ENCODE data around the gene USP49. TPM values are rescaled to one million over a fixed set of nuclear protein-coding genes. Genes with fewer than 3 reads are reported as not detected.

Gene USP49
- total RNA-seq, 6 experiments from 2014 or later, result 0.87 to 2.0 (median 1.3) TPM

GRCh38 chr6:41805830-41806774, 89.1 kb downstream of the USP49 start:
- Histone ChIP-seq H3K36me3 (no peaks in the 10 kb centered on the region), H3K9me3 (no peaks in the 10 kb centered on the region), H3K4me1 (no peaks in the 10 kb centered on the region), H3K27ac (no peak overlapping the region), H3K27me3 (no peaks in the 10 kb centered on the region), H3K4me3 (no peak overlapping the region)
- no peak for TF ChIP-seq CTCF (IDR thresholded peaks at IDR 0.05)
- TF ChIP-seq POLR2A (IDR thresholded peaks at IDR 0.05), result no peak
- intact Hi-C loops (cut with DNase I), result no loop called here
- DNase-seq, result no peak
- WGBS (ENCODE audit: insufficient coverage, low coverage, low lambda C conversion rate, missing lambda C conversion rate), result 90% methylated on average over 14 of the region's 74 CpGs
- ATAC-seq, result no peak

GRCh38 chr6:41801380-41801779, 93.8 kb downstream of the USP49 start:
- intact Hi-C loops (cut with DNase I), result no loop called here
- no peak for DNase-seq
- no peaks in the 10 kb centered on the region for H3K36me3 ChIP-seq
- no peak overlapping the region for H3K4me3 ChIP-seq
- TF ChIP-seq CTCF (IDR thresholded peaks at IDR 0.05), result peak in 2 of 4 donors; percentile 13 to 31
- TF ChIP-seq POLR2A (IDR thresholded peaks at IDR 0.05), result no peak
- ATAC-seq, result no peak
- WGBS (ENCODE audit: insufficient coverage, low coverage, low lambda C conversion rate, missing lambda C conversion rate), result 79% methylated on average over 2 of the region's 2 CpGs
- no peaks in the 10 kb centered on the region for H3K9me3 ChIP-seq
- H3K4me1 ChIP-seq, result no peaks in the 10 kb centered on the region
- no peak overlapping the region for H3K27ac ChIP-seq
- no peaks in the 10 kb centered on the region for H3K27me3 ChIP-seq

- Histone ChIP-seq H3K27ac (no peak overlapping the region), H3K4me3 (no peak overlapping the region), H3K4me1 (no peaks in the 10 kb centered on the region), H3K36me3 (peaks cover 0 to 6% (median 0%) of the 10 kb centered on the region in 4 donors), H3K27me3 (no peaks in the 10 kb centered on the region), H3K9me3 (no peaks in the 10 kb centered on the region)
- DNase-seq (no peak), ATAC-seq (no peak)
- intact Hi-C loops (cut with DNase I), result loop anchor here in 1 of 2 donors (10.0 kb wide), 1 partner anchor 125 kb away; the partner anchor contains the start of genes BYSL and MED20
- WGBS (ENCODE audit: insufficient coverage, low coverage, low lambda C conversion rate, missing lambda C conversion rate), result 78% methylated on average over 2 of the region's 2 CpGs
- no peak for TF ChIP-seq POLR2A (IDR thresholded peaks at IDR 0.05)
Observed at GRCh38 chr6:41799559-41799911, 95.6 kb downstream of the USP49 start.

- no peak for ATAC-seq
- Histone ChIP-seq H3K27me3 (no peaks in the 10 kb centered on the region), H3K27ac (no peak overlapping the region), H3K4me1 (no peaks in the 10 kb centered on the region), H3K36me3 (peaks cover 0 to 8% (median 0%) of the 10 kb centered on the region in 4 donors), H3K4me3 (no peak overlapping the region), H3K9me3 (no peaks in the 10 kb centered on the region)
- TF ChIP-seq CTCF (IDR thresholded peaks at IDR 0.05), result no peak
- no peak for DNase-seq
- WGBS (ENCODE audit: insufficient coverage, low coverage, low lambda C conversion rate, missing lambda C conversion rate), result 98% methylated on average over 5 of the region's 7 CpGs
- intact Hi-C loops (cut with DNase I), result loop anchor here in 1 of 2 donors (10.0 kb wide), 1 partner anchor 126 kb away; the partner anchor contains the start of genes BYSL and MED20
Observed at GRCh38 chr6:41798901-41799558, 96.1 kb downstream of the USP49 start.

- intact Hi-C loops (cut with DNase I), result loop anchor here in 1 of 2 donors (10.0 kb wide), 1 partner anchor 128 kb away; the partner anchor contains the start of genes BYSL and MED20
Observed at GRCh38 chr6:41796474-41796873, 98.7 kb downstream of the USP49 start.

More at GRCh38 chr6:41796474-41796873, 98.7 kb downstream of the USP49 start:
- Histone ChIP-seq H3K27me3 (no peaks in the 10 kb centered on the region), H3K4me1 (no peaks in the 10 kb centered on the region), H3K36me3 (peaks cover 0 to 19% (median under 1%) of the 10 kb centered on the region in 4 donors), H3K9me3 (no peaks in the 10 kb centered on the region), H3K4me3 (no peak overlapping the region), H3K27ac (no peak overlapping the region)
- no peak for ATAC-seq
- no peak for TF ChIP-seq POLR2A (IDR thresholded peaks at IDR 0.05)
- no peak for TF ChIP-seq CTCF (IDR thresholded peaks at IDR 0.05)
- WGBS (ENCODE audit: insufficient coverage, low coverage, low lambda C conversion rate, missing lambda C conversion rate), result 69% methylated on average over 2 of the region's 2 CpGs
- DNase-seq, result no peak

Data from right lobe of liver (tissue), 6 donors.